PC-9 (cell line): ENCODE measurements around the gene CPAMD8. TPM values are rescaled to one million over a fixed set of nuclear protein-coding genes. Genes with fewer than 3 reads are reported as not detected.

Experiments
- BruUV-seq: library from RNA; stranded (reverse); fragments of 400-500 nt; replicated peaks from 2 replicates; lab custom pipeline; 2021; lab: Mats Ljungman, UMichigan
- CTCF ChIA-PET: fragments of 300-600 bp; sonication (Branson Sonifier 250); formaldehyde crosslinking; loops from one replicate; lab custom pipeline; 2022; ENCODE audit warnings: antibody characterized with exemption; lab: Charles Lee
- POLR2A ChIA-PET: fragments of 300-600 bp; sonication (Branson Sonifier 250); formaldehyde crosslinking; loops from one replicate; lab custom pipeline; 2022; ENCODE audit warnings: antibody characterized with exemption; ENCODE audit not compliant: unreplicated experiment; lab: Charles Lee
- DNase-seq, 2 experiments: peaks; one replicate each; pipeline versions ENCODE4 v3.0.0 to v3.0.0-alpha.2; 2015 to 2022; ENCODE audit warnings: mixed read lengths in 1 of 2
- H2AFZ ChIP-seq: fragments of 200-600 bp; sonication (generic); 2 replicates; pipeline ENCODE4 v1.8.1; 2017; ENCODE audit warnings: antibody characterized with exemption
- H3F3A ChIP-seq: fragments of 200-600 bp; sonication (generic); 2 replicates; pipeline ENCODE4 v1.8.1; 2017; ENCODE audit warnings: antibody characterized with exemption, mild to moderate bottlenecking, low read depth; ENCODE audit not compliant: insufficient read depth
- H3K27ac ChIP-seq: fragments of 200-600 bp; sonication (generic); 2 replicates; pipeline ENCODE4 v1.6.1; 2016; ENCODE audit warnings: mixed run types
- H3K27me3 ChIP-seq: fragments of 200-600 bp; sonication (generic); 2 replicates; pipeline ENCODE4 v1.6.1; 2016; ENCODE audit warnings: low read depth, mixed run types; ENCODE audit not compliant: insufficient read depth
- H3K36me3 ChIP-seq: fragments of 200-600 bp; sonication (generic); 2 replicates; pipeline ENCODE4 v1.6.1; 2016; ENCODE audit warnings: low read depth, mixed run types
- H3K4me1 ChIP-seq: fragments of 200-600 bp; sonication (generic); replicated peaks from 2 replicates; pipeline ENCODE4 v1.6.1; 2016; ENCODE audit warnings: mixed run types; ENCODE audit not compliant: insufficient read depth
- H3K4me2 ChIP-seq: fragments of 200-600 bp; sonication (generic); 2 replicates; pipeline ENCODE4 v1.6.1; 2017; ENCODE audit warnings: mixed run types
- H3K4me3 ChIP-seq: fragments of 200-600 bp; sonication (generic); 2 replicates; pipeline ENCODE4 v1.6.1; 2016; ENCODE audit warnings: mixed run types
- H3K79me2 ChIP-seq: fragments of 200-600 bp; sonication (generic); 2 replicates; pipeline ENCODE4 v1.6.1; 2017; ENCODE audit warnings: low read depth, mixed run types
- H3K9me2 ChIP-seq: fragments of 200-600 bp; sonication (generic); 2 replicates; pipeline ENCODE4 v1.8.1; 2017; ENCODE audit warnings: mild to moderate bottlenecking; ENCODE audit not compliant: insufficient read depth
- H3K9me3 ChIP-seq: fragments of 200-600 bp; sonication (generic); 2 replicates; pipeline ENCODE4 v1.8.1; 2016; ENCODE audit warnings: low read depth; ENCODE audit not compliant: insufficient read depth
- H4K20me1 ChIP-seq: fragments of 200-600 bp; sonication (generic); 2 replicates; pipeline ENCODE4 v1.8.1; 2017; ENCODE audit not compliant: insufficient read depth
- EZH2 ChIP-seq: fragments of 200-600 bp; sonication (generic); IDR thresholded peaks from 2 replicates; pipeline ENCODE4 v1.8.0; 2017; ENCODE audit warnings: antibody characterized with exemption, low read depth
- intact Hi-C: fragments of 100-400 bp; cut with micrococcal nuclease; formaldehyde crosslinking; loops from one replicate; pipeline ENCODE4 v1.10.0; 2022; ENCODE audit not compliant: unreplicated experiment
- total RNA-seq: library from RNA; stranded (reverse); gene quantifications from 2 replicates; pipeline ENCODE4 v1.2.3, GENCODE V29; 2021
- TF ChIP-seq, protein P1 (sequence below): fragments of 200-600 bp; sonication (generic); conservative IDR thresholded peaks from 2 replicates; pipeline ENCODE4 v1.6.1; 2017; ENCODE audit warnings: mixed run types, antibody characterized with exemption, mild to moderate bottlenecking, moderate library complexity

CPAMD8 gene
- total RNA-seq, 1 experiment from 2014 or later: 25.8 TPM

DNA sequence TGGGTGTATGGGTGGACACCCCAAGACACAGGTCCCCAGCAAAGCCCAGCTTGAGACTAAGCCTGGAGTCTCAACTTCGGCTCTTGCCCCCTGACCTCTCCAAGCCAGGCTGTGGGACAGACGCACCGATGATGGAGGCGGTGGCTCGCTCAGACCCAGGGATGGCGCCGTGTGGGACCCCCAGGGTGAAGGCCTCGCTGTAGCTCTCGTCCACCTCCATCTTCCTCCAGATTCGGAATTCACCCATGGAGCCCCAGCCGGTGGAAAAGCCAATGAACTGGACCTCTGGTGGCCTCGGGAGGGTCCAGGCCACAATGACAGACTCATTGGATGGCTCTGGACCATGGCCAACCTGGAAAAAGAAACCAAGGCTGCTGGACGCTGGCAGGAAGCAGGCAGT is 98.7 kb downstream of the CPAMD8 start:
- DNase-seq: no peak
- no peak overlapping the region for H3K27ac ChIP-seq
- no peak overlapping the region for H3K4me2 ChIP-seq
- no TSS peak for BruUV-seq
- H3K4me1 ChIP-seq: no peaks in the 10 kb centered on the region
- H3K27me3 ChIP-seq: no peaks in the 10 kb centered on the region
- ChIA-PET POLR2A (no interaction called here), CTCF (interaction anchor here (0.6 kb wide), 1 partner anchor 530 kb away, joined by 5 read pairs; no protein-coding TSS in a partner anchor)
- no peaks in the 10 kb centered on the region for H4K20me1 ChIP-seq
- H3F3A ChIP-seq: peaks cover 1% of the 10 kb centered on the region; the same call in 1 of the 2 replicates
- TF ChIP-seq EZH2: no peak
- TF ChIP-seq, protein P1, sequence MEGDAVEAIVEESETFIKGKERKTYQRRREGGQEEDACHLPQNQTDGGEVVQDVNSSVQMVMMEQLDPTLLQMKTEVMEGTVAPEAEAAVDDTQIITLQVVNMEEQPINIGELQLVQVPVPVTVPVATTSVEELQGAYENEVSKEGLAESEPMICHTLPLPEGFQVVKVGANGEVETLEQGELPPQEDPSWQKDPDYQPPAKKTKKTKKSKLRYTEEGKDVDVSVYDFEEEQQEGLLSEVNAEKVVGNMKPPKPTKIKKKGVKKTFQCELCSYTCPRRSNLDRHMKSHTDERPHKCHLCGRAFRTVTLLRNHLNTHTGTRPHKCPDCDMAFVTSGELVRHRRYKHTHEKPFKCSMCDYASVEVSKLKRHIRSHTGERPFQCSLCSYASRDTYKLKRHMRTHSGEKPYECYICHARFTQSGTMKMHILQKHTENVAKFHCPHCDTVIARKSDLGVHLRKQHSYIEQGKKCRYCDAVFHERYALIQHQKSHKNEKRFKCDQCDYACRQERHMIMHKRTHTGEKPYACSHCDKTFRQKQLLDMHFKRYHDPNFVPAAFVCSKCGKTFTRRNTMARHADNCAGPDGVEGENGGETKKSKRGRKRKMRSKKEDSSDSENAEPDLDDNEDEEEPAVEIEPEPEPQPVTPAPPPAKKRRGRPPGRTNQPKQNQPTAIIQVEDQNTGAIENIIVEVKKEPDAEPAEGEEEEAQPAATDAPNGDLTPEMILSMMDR: no peak
- no peaks in the 10 kb centered on the region for H3K36me3 ChIP-seq
- H3K9me3 ChIP-seq: no peaks in the 10 kb centered on the region
- H2AFZ ChIP-seq: no peak overlapping the region
- no peaks in the 10 kb centered on the region for H3K79me2 ChIP-seq
- H3K9me2 ChIP-seq: no peaks in the 10 kb centered on the region
- no peak overlapping the region for H3K4me3 ChIP-seq
- intact Hi-C loops: no loop called here

- TF ChIP-seq, protein P1: no peak
- TF ChIP-seq EZH2: no peak
- ChIA-PET CTCF (no interaction called here), POLR2A (no interaction called here)
- no peaks in the 10 kb centered on the region for H3K79me2 ChIP-seq
- H3K4me3 ChIP-seq: no peak overlapping the region
- H3K9me2 ChIP-seq: no peaks in the 10 kb centered on the region
- H3F3A ChIP-seq: peaks cover 35% of the 10 kb centered on the region
- no peak overlapping the region for H3K4me2 ChIP-seq
- no peak overlapping the region for H3K27ac ChIP-seq
- H3K36me3 ChIP-seq: no peaks in the 10 kb centered on the region
- intact Hi-C loops: no loop called here
- H3K4me1 ChIP-seq: peaks cover 26% of the 10 kb centered on the region
- BruUV-seq: no TSS peak
- no peak overlapping the region for H2AFZ ChIP-seq
- H3K27me3 ChIP-seq: no peaks in the 10 kb centered on the region
- DNase-seq: no peak
- H3K9me3 ChIP-seq: no peaks in the 10 kb centered on the region
- H4K20me1 ChIP-seq: no peaks in the 10 kb centered on the region
These were observed 103.7 kb downstream of the CPAMD8 start for GRCh38 chr19:16922949-16923348.

DNA sequence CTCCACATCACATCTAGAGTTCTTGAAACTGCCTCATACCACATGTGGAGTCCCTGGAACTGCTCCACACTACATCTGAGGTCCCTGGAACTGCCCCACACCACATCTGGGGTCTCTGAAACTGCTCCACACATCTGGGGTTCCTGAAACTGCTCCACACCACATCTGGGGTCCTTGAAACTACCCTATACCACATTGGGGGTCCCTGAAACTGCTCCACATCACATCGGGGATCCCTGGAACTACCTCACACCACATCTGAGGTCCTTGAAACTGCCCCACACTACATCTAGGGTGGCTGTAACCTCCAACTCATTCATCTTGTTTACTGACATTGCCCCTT is 104.0 kb downstream of the CPAMD8 start:
- TF ChIP-seq, protein P1: no peak
- TF ChIP-seq EZH2: no peak
- intact Hi-C loops: no loop called here
- DNase-seq: no peak
- H3K9me2 ChIP-seq: no peaks in the 10 kb centered on the region
- no peak overlapping the region for H3K4me2 ChIP-seq
- no peaks in the 10 kb centered on the region for H3K9me3 ChIP-seq
- H3F3A ChIP-seq: peaks cover 35% of the 10 kb centered on the region
- no peak overlapping the region for H2AFZ ChIP-seq
- no peak overlapping the region for H3K4me3 ChIP-seq
- H3K27me3 ChIP-seq: no peaks in the 10 kb centered on the region
- no peaks in the 10 kb centered on the region for H3K36me3 ChIP-seq
- BruUV-seq: no TSS peak
- peaks cover 26% of the 10 kb centered on the region for H3K4me1 ChIP-seq
- H3K27ac ChIP-seq: no peak overlapping the region
- no peaks in the 10 kb centered on the region for H3K79me2 ChIP-seq
- ChIA-PET CTCF (no interaction called here), POLR2A (no interaction called here)
- no peaks in the 10 kb centered on the region for H4K20me1 ChIP-seq
